ENCODE data around the gene IL1RAPL1. TPM values are rescaled to one million over a fixed set of nuclear protein-coding genes. Genes with fewer than 3 reads are reported as not detected.

IL1RAPL1 gene
- total RNA-seq, 2 experiments from 2014 or later: not detected

- Mint-ChIP-seq H3K27ac (no peak overlapping the region), H3K4me3 (no peak overlapping the region), H3K27me3 (no peaks in the 10 kb centered on the region), H3K4me1 (no peaks in the 10 kb centered on the region), H3K36me3 (no peaks in the 10 kb centered on the region), H3K9me3 (peaks cover 2% of the 10 kb centered on the region)
- DNase-seq: no peak
Measured at GRCh38 chrX:29926056-29926455, 1338.8 kb downstream of the IL1RAPL1 start.

GRCh38 chrX:29926659-29927058 lies 1339.4 kb downstream of the IL1RAPL1 start:
- H3K27ac Mint-ChIP-seq: no peak overlapping the region
- no peaks in the 10 kb centered on the region for H3K36me3 Mint-ChIP-seq
- peaks cover 2% of the 10 kb centered on the region for H3K9me3 Mint-ChIP-seq
- no peaks in the 10 kb centered on the region for H3K27me3 Mint-ChIP-seq
- DNase-seq: no peak
- H3K4me3 Mint-ChIP-seq: no peak overlapping the region
- no peaks in the 10 kb centered on the region for H3K4me1 Mint-ChIP-seq

- H3K36me3 Mint-ChIP-seq: no peaks in the 10 kb centered on the region
- H3K27ac Mint-ChIP-seq: no peak overlapping the region
- no peak overlapping the region for H3K4me3 Mint-ChIP-seq
- H3K9me3 Mint-ChIP-seq: no peaks in the 10 kb centered on the region
- no peaks in the 10 kb centered on the region for H3K27me3 Mint-ChIP-seq
- DNase-seq: no peak
- no peaks in the 10 kb centered on the region for H3K4me1 Mint-ChIP-seq
Measured at GRCh38 chrX:29935455-29935854, 1348.2 kb downstream of the IL1RAPL1 start.

DNA sequence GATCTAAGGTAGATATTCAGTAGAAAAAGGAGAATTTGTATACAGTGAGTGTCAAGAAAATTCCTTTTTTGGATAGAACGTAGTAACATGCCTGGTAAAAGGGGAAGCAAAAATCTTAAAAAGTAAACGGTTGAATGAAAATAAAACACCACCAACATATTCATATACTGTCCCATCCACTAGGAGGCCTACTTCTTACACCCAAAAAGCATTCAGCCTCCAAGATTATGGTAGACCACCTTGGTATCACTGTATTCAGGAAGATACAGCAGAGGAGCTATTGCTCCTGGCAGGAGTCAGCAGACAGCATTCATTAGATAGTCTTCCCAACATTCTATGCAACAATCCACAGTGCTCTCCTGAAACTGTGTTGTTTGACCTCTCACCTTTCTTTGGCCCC lies 1353.5 kb downstream of the IL1RAPL1 start:
- H3K9me3 Mint-ChIP-seq: no peaks in the 10 kb centered on the region
- H3K27ac Mint-ChIP-seq: no peak overlapping the region
- H3K27me3 Mint-ChIP-seq: no peaks in the 10 kb centered on the region

DNA sequence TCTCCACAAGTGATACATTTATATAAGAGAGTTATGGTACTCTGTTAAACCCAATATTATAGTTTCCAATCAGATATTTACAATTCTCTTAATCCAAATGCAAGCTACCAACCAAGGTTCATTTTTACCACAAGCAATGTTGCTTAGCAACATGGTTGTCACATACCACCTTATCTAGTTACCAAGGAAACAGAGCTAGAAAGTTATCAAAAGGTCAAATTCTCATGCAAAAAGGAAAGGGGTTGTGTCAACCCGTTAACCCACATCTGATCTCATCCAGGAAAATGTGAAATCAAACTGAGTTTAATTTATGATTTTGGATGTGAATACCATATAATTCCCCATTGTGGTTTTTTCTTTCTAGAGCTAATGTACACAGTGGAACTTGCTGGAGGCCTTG lies 1354.0 kb downstream of the IL1RAPL1 start:
- no peak for DNase-seq
- Mint-ChIP-seq H3K4me1 (no peaks in the 10 kb centered on the region), H3K4me3 (no peak overlapping the region), H3K27me3 (no peaks in the 10 kb centered on the region), H3K36me3 (no peaks in the 10 kb centered on the region), H3K27ac (no peak overlapping the region), H3K9me3 (no peaks in the 10 kb centered on the region)

More for the DNA sequence above, 1353.5 kb downstream of the IL1RAPL1 start:
- no peak for DNase-seq
- Mint-ChIP-seq H3K36me3 (no peaks in the 10 kb centered on the region), H3K4me1 (no peaks in the 10 kb centered on the region), H3K4me3 (no peak overlapping the region)

- no peaks in the 10 kb centered on the region for H3K4me1 Mint-ChIP-seq
- no peak for DNase-seq
- no peaks in the 10 kb centered on the region for H3K9me3 Mint-ChIP-seq
- H3K27me3 Mint-ChIP-seq: no peaks in the 10 kb centered on the region
- no peak overlapping the region for H3K27ac Mint-ChIP-seq
- no peak overlapping the region for H3K4me3 Mint-ChIP-seq
- H3K36me3 Mint-ChIP-seq: no peaks in the 10 kb centered on the region
Measured at GRCh38 chrX:29947225-29947624, 1360.0 kb downstream of the IL1RAPL1 start.

DNA sequence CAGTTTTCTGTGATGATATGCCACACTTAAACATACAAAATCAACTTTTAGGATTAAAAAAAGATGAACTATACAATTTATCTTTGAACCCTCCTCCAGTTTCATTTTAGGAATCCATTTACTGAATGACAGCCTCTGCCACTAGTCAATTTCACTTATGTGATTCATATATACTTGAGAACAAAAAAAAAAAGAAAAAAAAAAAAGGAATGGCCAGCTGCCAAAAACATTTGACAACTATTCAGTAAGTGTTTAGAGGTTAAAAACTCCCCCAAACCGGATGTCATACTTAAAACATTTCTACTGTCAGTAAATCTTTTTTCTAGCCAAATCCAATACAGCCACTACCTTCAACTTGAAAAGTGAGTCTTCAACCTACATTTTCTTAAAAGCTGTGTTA lies 1361.4 kb downstream of the IL1RAPL1 start:
- Mint-ChIP-seq H3K4me1 (no peaks in the 10 kb centered on the region), H3K27me3 (no peaks in the 10 kb centered on the region), H3K27ac (no peak overlapping the region), H3K9me3 (no peaks in the 10 kb centered on the region), H3K36me3 (no peaks in the 10 kb centered on the region), H3K4me3 (no peak overlapping the region)
- no peak for DNase-seq

GRCh38 chrX:29952016-29952415 lies 1364.8 kb downstream of the IL1RAPL1 start:
- H3K27ac Mint-ChIP-seq: no peak overlapping the region
- no peaks in the 10 kb centered on the region for H3K4me1 Mint-ChIP-seq
- no peaks in the 10 kb centered on the region for H3K27me3 Mint-ChIP-seq
- H3K36me3 Mint-ChIP-seq: no peaks in the 10 kb centered on the region
- H3K9me3 Mint-ChIP-seq: peaks cover 1% of the 10 kb centered on the region
- DNase-seq: no peak
- H3K4me3 Mint-ChIP-seq: no peak overlapping the region

DNA sequence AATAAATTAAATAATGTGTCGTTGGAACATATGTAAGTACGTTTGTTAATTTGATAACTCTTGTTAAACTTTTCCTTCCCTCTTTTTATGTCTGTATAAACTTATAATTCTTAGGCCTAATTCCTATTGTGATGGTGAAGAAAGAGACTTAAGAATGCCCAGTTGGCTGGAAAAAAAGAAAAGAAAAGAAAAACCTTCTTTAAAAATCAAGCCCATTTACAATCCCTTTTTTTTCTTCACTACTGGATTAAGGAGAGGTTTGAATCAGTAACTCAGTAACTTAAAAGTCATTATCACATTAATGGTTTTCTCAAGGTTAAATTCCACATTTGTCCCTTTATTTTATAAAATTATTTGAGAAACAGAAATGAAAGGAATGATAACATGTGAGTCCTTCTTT lies 1374.8 kb downstream of the IL1RAPL1 start:
- Mint-ChIP-seq H3K27ac (no peak overlapping the region), H3K36me3 (no peaks in the 10 kb centered on the region), H3K4me1 (no peaks in the 10 kb centered on the region), H3K27me3 (no peaks in the 10 kb centered on the region), H3K9me3 (no peaks in the 10 kb centered on the region), H3K4me3 (no peak overlapping the region)
- no peak for DNase-seq

DNA sequence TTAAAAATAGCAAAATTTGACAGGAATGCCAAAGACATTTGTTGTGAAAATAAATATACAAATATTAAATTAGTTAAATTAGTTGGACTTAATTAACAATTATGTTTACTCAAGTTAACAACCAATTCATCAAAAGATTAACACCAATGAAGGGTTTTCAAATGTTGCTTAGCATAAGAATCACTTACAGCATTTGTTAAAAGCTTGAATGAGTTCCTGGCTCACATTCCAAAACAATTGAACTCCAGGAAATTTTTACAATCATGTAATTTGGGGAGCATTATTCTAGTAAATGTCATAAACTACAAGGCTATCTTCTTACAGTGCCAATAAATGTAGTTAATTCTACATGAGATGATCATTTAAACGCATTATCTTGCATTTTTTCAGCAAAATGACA lies 1378.4 kb downstream of the IL1RAPL1 start:
- DNase-seq: no peak
- Mint-ChIP-seq H3K9me3 (no peaks in the 10 kb centered on the region), H3K4me3 (no peak overlapping the region), H3K36me3 (no peaks in the 10 kb centered on the region), H3K4me1 (no peaks in the 10 kb centered on the region), H3K27ac (no peak overlapping the region), H3K27me3 (no peaks in the 10 kb centered on the region)

DNA sequence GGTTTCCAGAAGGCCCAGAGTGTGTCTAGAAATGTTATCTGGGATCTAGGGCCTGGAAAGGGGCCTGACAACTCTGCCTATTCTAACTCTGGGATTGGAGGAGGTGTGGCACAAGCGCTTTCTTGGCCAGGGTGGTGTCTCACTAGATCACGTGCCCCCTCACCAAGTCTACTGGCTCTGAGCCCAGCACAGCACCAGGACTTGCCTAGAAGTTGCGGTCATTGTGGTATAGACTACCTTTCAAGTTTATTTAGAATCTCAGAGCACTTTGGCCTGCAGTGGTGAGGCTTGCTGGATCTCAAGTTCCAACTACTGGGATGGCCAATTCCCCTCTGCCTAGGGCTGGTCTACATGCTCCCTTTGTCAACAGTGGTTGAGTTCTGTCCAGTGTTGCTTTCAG lies 1404.8 kb downstream of the IL1RAPL1 start:
- Mint-ChIP-seq H3K4me1 (no peaks in the 10 kb centered on the region), H3K4me3 (no peak overlapping the region), H3K27me3 (no peaks in the 10 kb centered on the region), H3K36me3 (no peaks in the 10 kb centered on the region), H3K27ac (no peak overlapping the region), H3K9me3 (no peaks in the 10 kb centered on the region)
- DNase-seq: no peak

GRCh38 chrX:30005813-30006212 lies 1418.6 kb downstream of the IL1RAPL1 start:
- Mint-ChIP-seq H3K4me1 (no peaks in the 10 kb centered on the region), H3K4me3 (no peak overlapping the region), H3K36me3 (no peaks in the 10 kb centered on the region), H3K27me3 (peaks cover 3% of the 10 kb centered on the region), H3K9me3 (no peaks in the 10 kb centered on the region), H3K27ac (no peak overlapping the region)
- DNase-seq: no peak

All from activated naive CD8-positive, alpha-beta T cell treated with anti-CD3 and anti-CD28 coated beads for 36 hours (primary cell).